ENCODE data around the gene CHD5.

Gene CHD5

DNA sequence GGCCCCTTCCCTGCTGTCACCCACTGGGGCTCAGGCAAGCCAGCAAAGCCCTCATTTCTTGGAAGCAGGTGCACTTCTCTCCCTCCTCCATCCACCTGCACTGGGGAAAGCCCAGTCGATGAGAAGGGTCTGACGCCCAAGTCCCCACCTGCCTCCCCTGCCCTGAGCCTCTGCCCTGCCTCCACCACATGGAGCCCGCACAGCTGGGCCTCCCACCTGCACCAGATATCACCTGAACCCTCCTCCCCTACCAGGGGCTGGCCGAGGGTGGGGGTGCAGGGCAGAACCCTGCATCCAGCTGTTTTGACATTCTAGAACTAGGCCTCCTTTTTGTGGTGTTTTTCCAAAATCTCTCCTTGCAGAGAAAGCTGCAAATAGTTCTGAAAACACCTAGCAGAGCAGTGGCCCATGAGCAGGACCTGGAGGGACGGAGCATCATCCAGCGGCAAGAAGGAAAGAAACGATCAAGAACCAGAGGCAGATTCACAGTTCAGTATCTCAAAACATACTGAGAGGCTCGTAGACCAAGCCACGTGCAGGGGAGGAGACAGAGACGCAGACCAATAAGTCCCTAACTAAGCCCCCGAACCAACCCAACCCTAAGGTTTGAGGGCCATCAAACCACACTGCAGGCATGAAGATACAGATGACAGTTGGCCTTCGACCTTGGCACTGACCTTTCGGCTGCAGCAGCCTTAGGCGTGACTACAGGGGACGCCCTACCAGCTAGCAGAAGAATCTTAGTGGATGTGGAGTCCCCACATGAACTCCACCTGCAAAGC, 16.7 kb downstream of the CHD5 start:
- TF ChIP-seq, protein P1, sequence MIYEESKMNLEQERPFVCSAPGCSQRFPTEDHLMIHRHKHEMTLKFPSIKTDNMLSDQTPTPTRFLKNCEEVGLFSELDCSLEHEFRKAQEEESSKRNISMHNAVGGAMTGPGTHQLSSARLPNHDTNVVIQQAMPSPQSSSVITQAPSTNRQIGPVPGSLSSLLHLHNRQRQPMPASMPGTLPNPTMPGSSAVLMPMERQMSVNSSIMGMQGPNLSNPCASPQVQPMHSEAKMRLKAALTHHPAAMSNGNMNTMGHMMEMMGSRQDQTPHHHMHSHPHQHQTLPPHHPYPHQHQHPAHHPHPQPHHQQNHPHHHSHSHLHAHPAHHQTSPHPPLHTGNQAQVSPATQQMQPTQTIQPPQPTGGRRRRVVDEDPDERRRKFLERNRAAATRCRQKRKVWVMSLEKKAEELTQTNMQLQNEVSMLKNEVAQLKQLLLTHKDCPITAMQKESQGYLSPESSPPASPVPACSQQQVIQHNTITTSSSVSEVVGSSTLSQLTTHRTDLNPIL (CRISPR knock-in tag; IDR thresholded peaks at IDR 0.05; ENCODE audit: low read depth) = no peak
- no peak for ATAC-seq

DNA sequence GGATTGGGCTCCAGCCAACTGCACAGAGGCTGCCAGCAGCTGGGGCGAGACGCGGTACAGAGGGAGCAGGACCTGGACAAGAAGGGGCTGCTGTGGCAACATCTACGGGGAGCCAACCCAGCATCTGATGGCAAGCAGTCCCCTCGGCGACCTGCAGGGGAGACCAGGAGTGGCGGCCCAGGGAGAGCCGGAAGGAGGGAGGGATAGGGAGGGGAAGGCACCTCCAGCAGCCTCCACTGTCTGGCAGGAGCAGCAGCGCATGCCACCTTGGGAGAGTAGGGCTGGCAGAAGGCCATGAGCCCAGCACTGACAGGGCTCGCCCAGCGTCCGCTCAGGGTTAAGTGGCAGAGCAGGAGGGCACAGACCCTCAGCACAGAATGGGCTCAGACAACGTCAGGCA, 17.3 kb downstream of the CHD5 start:
- TF ChIP-seq TCF4 (CRISPR knock-in tag; IDR thresholded peaks at IDR 0.05; ENCODE audit: borderline replicate concordance) = no peak
- TF ChIP-seq, protein P2, sequence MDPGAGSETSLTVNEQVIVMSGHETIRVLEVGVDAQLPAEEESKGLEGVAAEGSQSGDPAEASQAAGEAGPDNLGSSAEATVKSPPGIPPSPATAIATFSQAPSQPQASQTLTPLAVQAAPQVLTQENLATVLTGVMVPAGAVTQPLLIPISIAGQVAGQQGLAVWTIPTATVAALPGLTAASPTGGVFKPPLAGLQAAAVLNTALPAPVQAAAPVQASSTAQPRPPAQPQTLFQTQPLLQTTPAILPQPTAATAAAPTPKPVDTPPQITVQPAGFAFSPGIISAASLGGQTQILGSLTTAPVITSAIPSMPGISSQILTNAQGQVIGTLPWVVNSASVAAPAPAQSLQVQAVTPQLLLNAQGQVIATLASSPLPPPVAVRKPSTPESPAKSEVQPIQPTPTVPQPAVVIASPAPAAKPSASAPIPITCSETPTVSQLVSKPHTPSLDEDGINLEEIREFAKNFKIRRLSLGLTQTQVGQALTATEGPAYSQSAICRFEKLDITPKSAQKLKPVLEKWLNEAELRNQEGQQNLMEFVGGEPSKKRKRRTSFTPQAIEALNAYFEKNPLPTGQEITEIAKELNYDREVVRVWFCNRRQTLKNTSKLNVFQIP (CRISPR knock-in tag; IDR thresholded peaks at IDR 0.05; ENCODE audit: borderline replicate concordance, low read depth) = no peak
- TF ChIP-seq ARNTL (CRISPR knock-in tag; IDR thresholded peaks at IDR 0.05; ENCODE audit: borderline replicate concordance, low read depth) = no peak
- no peak for TF ChIP-seq ESRRG (CRISPR knock-in tag; IDR thresholded peaks at IDR 0.05)
- TF ChIP-seq, protein P3, sequence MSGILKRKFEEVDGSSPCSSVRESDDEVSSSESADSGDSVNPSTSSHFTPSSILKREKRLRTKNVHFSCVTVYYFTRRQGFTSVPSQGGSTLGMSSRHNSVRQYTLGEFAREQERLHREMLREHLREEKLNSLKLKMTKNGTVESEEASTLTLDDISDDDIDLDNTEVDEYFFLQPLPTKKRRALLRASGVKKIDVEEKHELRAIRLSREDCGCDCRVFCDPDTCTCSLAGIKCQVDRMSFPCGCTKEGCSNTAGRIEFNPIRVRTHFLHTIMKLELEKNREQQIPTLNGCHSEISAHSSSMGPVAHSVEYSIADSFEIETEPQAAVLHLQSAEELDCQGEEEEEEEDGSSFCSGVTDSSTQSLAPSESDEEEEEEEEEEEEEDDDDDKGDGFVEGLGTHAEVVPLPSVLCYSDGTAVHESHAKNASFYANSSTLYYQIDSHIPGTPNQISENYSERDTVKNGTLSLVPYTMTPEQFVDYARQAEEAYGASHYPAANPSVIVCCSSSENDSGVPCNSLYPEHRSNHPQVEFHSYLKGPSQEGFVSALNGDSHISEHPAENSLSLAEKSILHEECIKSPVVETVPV (CRISPR knock-in tag; IDR thresholded peaks at IDR 0.05) = no peak
- TF ChIP-seq, protein P4, sequence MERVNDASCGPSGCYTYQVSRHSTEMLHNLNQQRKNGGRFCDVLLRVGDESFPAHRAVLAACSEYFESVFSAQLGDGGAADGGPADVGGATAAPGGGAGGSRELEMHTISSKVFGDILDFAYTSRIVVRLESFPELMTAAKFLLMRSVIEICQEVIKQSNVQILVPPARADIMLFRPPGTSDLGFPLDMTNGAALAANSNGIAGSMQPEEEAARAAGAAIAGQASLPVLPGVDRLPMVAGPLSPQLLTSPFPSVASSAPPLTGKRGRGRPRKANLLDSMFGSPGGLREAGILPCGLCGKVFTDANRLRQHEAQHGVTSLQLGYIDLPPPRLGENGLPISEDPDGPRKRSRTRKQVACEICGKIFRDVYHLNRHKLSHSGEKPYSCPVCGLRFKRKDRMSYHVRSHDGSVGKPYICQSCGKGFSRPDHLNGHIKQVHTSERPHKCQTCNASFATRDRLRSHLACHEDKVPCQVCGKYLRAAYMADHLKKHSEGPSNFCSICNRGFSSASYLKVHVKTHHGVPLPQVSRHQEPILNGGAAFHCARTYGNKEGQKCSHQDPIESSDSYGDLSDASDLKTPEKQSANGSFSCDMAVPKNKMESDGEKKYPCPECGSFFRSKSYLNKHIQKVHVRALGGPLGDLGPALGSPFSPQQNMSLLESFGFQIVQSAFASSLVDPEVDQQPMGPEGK (CRISPR knock-in tag; IDR thresholded peaks at IDR 0.05; ENCODE audit: borderline replicate concordance) = no peak
- no peak for TF ChIP-seq OSR1 (CRISPR knock-in tag; IDR thresholded peaks at IDR 0.05)
- no peak for TF ChIP-seq RARB (CRISPR knock-in tag; IDR thresholded peaks at IDR 0.05)
- TF ChIP-seq CSDC2 (CRISPR knock-in tag; IDR thresholded peaks at IDR 0.05) = no peak
- no peak for TF ChIP-seq ISL1 (CRISPR knock-in tag; IDR thresholded peaks at IDR 0.05)
- TF ChIP-seq ZNF70 (CRISPR knock-in tag; IDR thresholded peaks at IDR 0.05) = no peak
- TF ChIP-seq ZFP3 (CRISPR knock-in tag; IDR thresholded peaks at IDR 0.05) = no peak
- TF ChIP-seq PPARA (CRISPR knock-in tag; IDR thresholded peaks at IDR 0.05; ENCODE audit: borderline replicate concordance) = no peak
- TF ChIP-seq BACH2 (CRISPR knock-in tag; IDR thresholded peaks at IDR 0.05; ENCODE audit: borderline replicate concordance) = no peak
- TF ChIP-seq SNAI2 (CRISPR knock-in tag; IDR thresholded peaks at IDR 0.05) = no peak
- peak; percentile 36; the same call in 1 of the 3 replicates for ATAC-seq

DNA sequence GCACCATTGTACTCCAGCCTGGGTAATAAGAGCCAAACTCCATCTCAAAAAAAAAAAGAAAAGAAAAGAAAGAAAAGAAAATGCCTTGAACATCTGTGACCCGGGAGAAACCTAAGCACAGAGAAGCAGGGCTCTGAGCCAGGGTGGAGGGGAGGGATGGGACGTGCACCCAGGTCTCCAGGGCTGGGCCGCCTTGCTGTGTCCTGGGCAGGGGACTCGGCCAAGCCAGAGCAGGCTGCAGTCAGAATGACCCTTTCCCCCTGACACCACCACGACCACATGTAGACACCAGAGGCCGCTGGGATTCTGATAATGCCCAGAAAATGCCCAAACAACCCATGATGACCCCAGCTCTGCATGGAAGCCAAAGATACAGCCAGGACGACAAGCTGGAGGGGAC, 17.8 kb downstream of the CHD5 start:
- no peak for ATAC-seq
- TF ChIP-seq RARB (CRISPR knock-in tag; IDR thresholded peaks at IDR 0.05) = no peak
- TF ChIP-seq BACH2 (CRISPR knock-in tag; IDR thresholded peaks at IDR 0.05; ENCODE audit: borderline replicate concordance) = no peak
- TF ChIP-seq ZNF70 (CRISPR knock-in tag; IDR thresholded peaks at IDR 0.05) = no peak
- TF ChIP-seq OSR1 (CRISPR knock-in tag; IDR thresholded peaks at IDR 0.05) = no peak
- TF ChIP-seq ARNTL (CRISPR knock-in tag; IDR thresholded peaks at IDR 0.05; ENCODE audit: borderline replicate concordance, low read depth) = no peak

DNA sequence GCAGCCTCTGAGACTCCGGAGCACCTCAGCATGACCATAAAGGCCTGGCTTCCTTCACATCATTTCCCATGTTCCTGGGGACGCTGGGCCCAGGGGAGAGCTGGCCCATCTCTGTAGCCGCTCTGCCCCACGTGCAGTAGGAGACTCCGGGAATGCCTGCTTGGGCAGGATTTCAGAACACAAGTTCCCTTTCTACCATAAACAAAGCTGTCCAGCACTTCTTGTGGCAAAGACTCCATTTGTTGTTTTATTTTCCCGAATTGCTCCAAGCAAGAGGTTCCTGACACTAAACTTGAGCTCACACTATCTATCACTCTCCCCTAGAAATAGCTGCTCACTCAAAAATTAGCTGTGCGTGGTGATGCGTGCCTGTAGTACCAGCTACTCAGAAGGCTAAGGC, 21.9 kb downstream of the CHD5 start:
- no peak for ATAC-seq

More for the DNA sequence above, 21.9 kb downstream of the CHD5 start:
- TF ChIP-seq CSDC2 (CRISPR knock-in tag; IDR thresholded peaks at IDR 0.05) = no peak
- no peak for TF ChIP-seq ARNTL (CRISPR knock-in tag; IDR thresholded peaks at IDR 0.05; ENCODE audit: borderline replicate concordance, low read depth)
- TF ChIP-seq ISL1 (CRISPR knock-in tag; IDR thresholded peaks at IDR 0.05) = no peak
- TF ChIP-seq BACH2 (CRISPR knock-in tag; IDR thresholded peaks at IDR 0.05; ENCODE audit: borderline replicate concordance) = no peak
- TF ChIP-seq, protein P2 (CRISPR knock-in tag; IDR thresholded peaks at IDR 0.05; ENCODE audit: borderline replicate concordance, low read depth) = no peak
- TF ChIP-seq, protein P5, sequence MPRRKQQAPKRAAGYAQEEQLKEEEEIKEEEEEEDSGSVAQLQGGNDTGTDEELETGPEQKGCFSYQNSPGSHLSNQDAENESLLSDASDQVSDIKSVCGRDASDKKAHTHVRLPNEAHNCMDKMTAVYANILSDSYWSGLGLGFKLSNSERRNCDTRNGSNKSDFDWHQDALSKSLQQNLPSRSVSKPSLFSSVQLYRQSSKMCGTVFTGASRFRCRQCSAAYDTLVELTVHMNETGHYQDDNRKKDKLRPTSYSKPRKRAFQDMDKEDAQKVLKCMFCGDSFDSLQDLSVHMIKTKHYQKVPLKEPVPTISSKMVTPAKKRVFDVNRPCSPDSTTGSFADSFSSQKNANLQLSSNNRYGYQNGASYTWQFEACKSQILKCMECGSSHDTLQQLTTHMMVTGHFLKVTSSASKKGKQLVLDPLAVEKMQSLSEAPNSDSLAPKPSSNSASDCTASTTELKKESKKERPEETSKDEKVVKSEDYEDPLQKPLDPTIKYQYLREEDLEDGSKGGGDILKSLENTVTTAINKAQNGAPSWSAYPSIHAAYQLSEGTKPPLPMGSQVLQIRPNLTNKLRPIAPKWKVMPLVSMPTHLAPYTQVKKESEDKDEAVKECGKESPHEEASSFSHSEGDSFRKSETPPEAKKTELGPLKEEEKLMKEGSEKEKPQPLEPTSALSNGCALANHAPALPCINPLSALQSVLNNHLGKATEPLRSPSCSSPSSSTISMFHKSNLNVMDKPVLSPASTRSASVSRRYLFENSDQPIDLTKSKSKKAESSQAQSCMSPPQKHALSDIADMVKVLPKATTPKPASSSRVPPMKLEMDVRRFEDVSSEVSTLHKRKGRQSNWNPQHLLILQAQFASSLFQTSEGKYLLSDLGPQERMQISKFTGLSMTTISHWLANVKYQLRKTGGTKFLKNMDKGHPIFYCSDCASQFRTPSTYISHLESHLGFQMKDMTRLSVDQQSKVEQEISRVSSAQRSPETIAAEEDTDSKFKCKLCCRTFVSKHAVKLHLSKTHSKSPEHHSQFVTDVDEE (CRISPR knock-in tag; IDR thresholded peaks at IDR 0.05) = no peak
- no peak for TF ChIP-seq GLIS3 (CRISPR knock-in tag; IDR thresholded peaks at IDR 0.05)
- TF ChIP-seq ZFP3 (CRISPR knock-in tag; IDR thresholded peaks at IDR 0.05) = no peak

Data from SK-N-SH treated with all-trans-retinoic acid at 6 μM for 48 hours (cell line).